Endothelial cell of umbilical vein (primary cell): Measurements from ENCODE around the gene STK24. TPM values are rescaled to one million over a fixed set of nuclear protein-coding genes. Genes with fewer than 3 reads are reported as not detected.

ENCODE experiments used
- BruUV-seq: library from RNA; stranded (reverse); fragments of 400-500 nt; replicated peaks from 2 replicates; lab custom pipeline; 2021; lab: Mats Ljungman, UMichigan
- CTCF ChIA-PET: fragments of 300-600, 350-600 bp; sonication (Branson Sonifier 250); formaldehyde crosslinking; loops from one replicate; lab custom pipeline; 2021; ENCODE audit warnings: antibody characterized with exemption, inconsistent platforms; lab: Charles Lee
- POLR2A ChIA-PET: fragments of 300-600, 350-600 bp; sonication (Branson Sonifier 250); formaldehyde crosslinking; loops from one replicate; lab custom pipeline; 2021; ENCODE audit warnings: antibody characterized with exemption, inconsistent platforms; lab: Charles Lee
- DNase-seq: peaks from one replicate; pipeline ENCODE4 v3.0.0-alpha.2; 2011; ENCODE audit warnings: low read depth, low spot score
- FAIRE-seq: peaks from 2 replicates; lab custom pipeline; 2011; peaks lifted over from hg19 to GRCh38; lab: Jason Lieb, UNC
- H2AFZ ChIP-seq: 2 replicates; pipeline ENCODE4 v1.6.0; 2012; ENCODE audit warnings: low read depth, low read length, control low read depth, inconsistent platforms
- H3K27ac ChIP-seq: 2 replicates; pipeline ENCODE4 v1.5.1; 2011; ENCODE audit warnings: low read depth, mild to moderate bottlenecking, control low read depth, low read length, moderate library complexity; ENCODE audit not compliant: insufficient read depth
- H3K27me3 ChIP-seq, 2 experiments: 2 replicates each; pipeline versions ENCODE4 v1.6.0 to v1.6.1; 2011; ENCODE audit warnings: low read length in 2 of 2, mixed read lengths in 1 of 2; ENCODE audit not compliant: control insufficient read depth in 2 of 2, insufficient read depth in 2 of 2
- H3K36me3 ChIP-seq, 2 experiments: 2 replicates in 1 of 2; 3 replicates in 1 of 2; pipeline ENCODE4 v1.5.1; 2011; ENCODE audit warnings: low read length in 2 of 2, mild to moderate bottlenecking in 1 of 2, moderate library complexity in 1 of 2; ENCODE audit not compliant: control insufficient read depth in 2 of 2, insufficient read depth in 2 of 2; ENCODE audit errors: extremely low read depth in 1 of 2
- H3K4me1 ChIP-seq: 3 replicates; pipeline ENCODE4 v1.5.1; 2011; ENCODE audit warnings: mild to moderate bottlenecking, low read length; ENCODE audit not compliant: control insufficient read depth, insufficient read depth; ENCODE audit errors: extremely low read depth
- H3K4me2 ChIP-seq: 2 replicates; pipeline ENCODE4 v1.6.1; 2011; ENCODE audit warnings: low read length, control low read depth, mixed read lengths; ENCODE audit not compliant: insufficient read depth
- H3K4me3 ChIP-seq, 3 experiments: fragments of 200-600 bp in 1 of 3; sonication (generic), shearing (Covaris generic) in 1 of 3; replicated peaks in 1 of 3; 2 replicates each; pipeline ENCODE4 v1.5.1; 2011 to 2016; ENCODE audit warnings: control low read depth in 3 of 3, low read length in 3 of 3, mild to moderate bottlenecking in 2 of 3, inconsistent platforms in 1 of 3, low read depth in 1 of 3, moderate library complexity in 1 of 3; ENCODE audit not compliant: insufficient read depth in 1 of 3
- H3K79me2 ChIP-seq: 2 replicates; pipeline ENCODE4 v1.6.0; 2012; ENCODE audit warnings: low read length, inconsistent platforms; ENCODE audit not compliant: control insufficient read depth, insufficient read depth
- H3K9ac ChIP-seq: replicated peaks from 2 replicates; pipeline ENCODE3; 2011; ENCODE audit warnings: low read length, control low read depth; ENCODE audit not compliant: insufficient read depth; ENCODE audit errors: extremely low read depth
- H3K9me1 ChIP-seq: replicated peaks from 3 replicates; pipeline ENCODE4 v1.6.0; 2011; ENCODE audit warnings: mild to moderate bottlenecking, low read length; ENCODE audit not compliant: control insufficient read depth, insufficient read depth; ENCODE audit errors: extremely low read depth
- H3K9me3 ChIP-seq: replicated peaks from 2 replicates; pipeline ENCODE4 v1.5.1; 2012; ENCODE audit warnings: low read length, inconsistent platforms; ENCODE audit not compliant: control insufficient read depth, insufficient read depth
- H4K20me1 ChIP-seq: replicated peaks from 2 replicates; pipeline ENCODE3; 2011; ENCODE audit warnings: mild to moderate bottlenecking, low read length; ENCODE audit not compliant: control insufficient read depth, insufficient read depth; ENCODE audit errors: extremely low read depth
- EZH2 ChIP-seq: IDR thresholded peaks from 2 replicates; pipeline ENCODE4 v1.6.1; 2012; ENCODE audit warnings: borderline replicate concordance, low read depth, mild to moderate bottlenecking, moderate library complexity, low read length, inconsistent platforms; ENCODE audit not compliant: severe bottlenecking
- FOS ChIP-seq: IDR thresholded peaks from 2 replicates; pipeline ENCODE4 v1.6.1; 2011; ENCODE audit warnings: mild to moderate bottlenecking, low read length, moderate library complexity, borderline replicate concordance; ENCODE audit not compliant: insufficient read depth
- GATA2 ChIP-seq: IDR thresholded peaks from 2 replicates; pipeline ENCODE4 v1.7.0; 2011; ENCODE audit warnings: low read depth, mild to moderate bottlenecking, moderate library complexity, mixed read lengths, low read length; ENCODE audit not compliant: insufficient read length, insufficient read depth
- JUN ChIP-seq: IDR thresholded peaks from 2 replicates; pipeline ENCODE4 v1.6.1; 2011; ENCODE audit warnings: borderline replicate concordance, low read depth; ENCODE audit not compliant: insufficient read length, insufficient read depth
- MYC ChIP-seq: IDR thresholded peaks from one replicate; pipeline ENCODE4 v1.6.1; 2011; ENCODE audit warnings: mild to moderate bottlenecking, low read depth, low read length
- POLR2A ChIP-seq: IDR thresholded peaks from 2 replicates; pipeline ENCODE4 v1.6.1; 2012; ENCODE audit warnings: low read depth, mild to moderate bottlenecking, control low read depth, low read length
- POLR2AphosphoS5 ChIP-seq: IDR thresholded peaks from 2 replicates; pipeline ENCODE4 v1.6.1; 2012; ENCODE audit warnings: low read depth, mild to moderate bottlenecking, control low read depth, low read length, moderate library complexity; ENCODE audit not compliant: insufficient read depth
- dilution Hi-C: fragments of 300-500 bp; cut with MboI; formaldehyde crosslinking; loops from one replicate; pipeline ENCODE4 v1.15.0; 2019; ENCODE audit warnings: low sequenced_read_pairs; ENCODE audit not compliant: extremely low pct_ligation_motif_present
- intact Hi-C: fragments of 100-400 bp; cut with micrococcal nuclease; formaldehyde crosslinking; loops from one replicate; pipeline ENCODE4 v1.10.0; 2022
- polyA plus RNA-seq, 4 experiments: library from polyadenylated mRNA; depleted of rRNA in 3 of 4; stranded (reverse) in 3 of 4; unstranded in 1 of 4; fragments of >200 nt; gene quantifications; 2 replicates each; pipeline versions ENCODE4 v1.2.1 to v1.2.3, GENCODE V29; 2011 to 2012; ENCODE audit warnings: missing spikeins in 1 of 4
- total RNA-seq: library from RNA; stranded (reverse); gene quantifications from 2 replicates; pipeline ENCODE4 v1.2.3, GENCODE V29; 2021
- TF ChIP-seq, protein P1 (sequence below), 2 donors: IDR thresholded peaks; 1 replicate in 1 of 2; 2 replicates in 1 of 2; pipeline ENCODE4 v1.5.1; 2011; ENCODE audit warnings: low read length in 2 of 2, mild to moderate bottlenecking in 2 of 2, moderate library complexity in 2 of 2, control low read depth in 1 of 2, inconsistent platforms in 1 of 2, low read depth in 1 of 2; ENCODE audit not compliant: insufficient read depth in 1 of 2; ENCODE audit errors: extremely low read depth in 1 of 2
- TF ChIP-seq, protein P2 (sequence below): IDR thresholded peaks from 2 replicates; pipeline ENCODE4 v1.6.1; 2011; ENCODE audit not compliant: insufficient read depth, insufficient read length

The STK24 gene
- total and polyA plus RNA-seq, 2 donors (not counting 3 experiments of a cell fraction or from before 2014, with no cell fraction given), result 43.3 to 100 TPM

DNA sequence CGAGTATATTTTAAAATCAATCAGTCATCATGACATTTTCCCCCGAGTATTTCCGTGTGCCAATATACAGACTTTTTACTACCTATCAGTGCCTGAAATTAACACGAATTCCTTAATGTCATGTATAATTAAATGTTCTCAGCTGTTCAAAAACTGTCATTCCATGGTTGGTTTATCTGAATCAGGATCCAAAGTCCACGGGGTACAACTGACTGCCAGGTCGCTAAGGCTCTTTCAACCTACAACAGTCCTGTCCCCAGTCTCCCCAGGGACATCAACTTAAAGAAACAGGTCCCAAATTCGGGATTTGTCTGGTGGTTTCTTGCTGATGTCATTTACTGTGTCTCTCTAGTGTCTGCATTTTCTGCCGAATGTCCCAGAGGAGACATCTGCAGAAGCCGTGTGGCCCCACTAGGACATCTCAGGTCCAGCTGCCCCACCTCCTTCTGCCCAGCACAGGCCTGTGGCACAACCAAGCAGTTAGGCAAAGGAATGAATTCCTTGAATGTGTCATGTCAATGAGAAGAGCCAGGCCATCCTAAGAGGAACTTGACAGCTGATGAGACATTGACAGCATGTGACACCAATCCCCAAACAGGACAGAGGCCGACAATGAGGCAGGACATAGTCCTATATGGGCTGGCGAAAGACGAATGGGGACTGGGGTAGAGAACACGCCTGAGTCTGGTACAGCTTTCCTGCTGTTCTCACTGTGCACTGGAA lies 109.5 kb downstream of the STK24 start:
- TF ChIP-seq MYC, result no peak
- TF ChIP-seq POLR2AphosphoS5, result no peak
- TF ChIP-seq EZH2, result no peak
- TF ChIP-seq, protein P1, sequence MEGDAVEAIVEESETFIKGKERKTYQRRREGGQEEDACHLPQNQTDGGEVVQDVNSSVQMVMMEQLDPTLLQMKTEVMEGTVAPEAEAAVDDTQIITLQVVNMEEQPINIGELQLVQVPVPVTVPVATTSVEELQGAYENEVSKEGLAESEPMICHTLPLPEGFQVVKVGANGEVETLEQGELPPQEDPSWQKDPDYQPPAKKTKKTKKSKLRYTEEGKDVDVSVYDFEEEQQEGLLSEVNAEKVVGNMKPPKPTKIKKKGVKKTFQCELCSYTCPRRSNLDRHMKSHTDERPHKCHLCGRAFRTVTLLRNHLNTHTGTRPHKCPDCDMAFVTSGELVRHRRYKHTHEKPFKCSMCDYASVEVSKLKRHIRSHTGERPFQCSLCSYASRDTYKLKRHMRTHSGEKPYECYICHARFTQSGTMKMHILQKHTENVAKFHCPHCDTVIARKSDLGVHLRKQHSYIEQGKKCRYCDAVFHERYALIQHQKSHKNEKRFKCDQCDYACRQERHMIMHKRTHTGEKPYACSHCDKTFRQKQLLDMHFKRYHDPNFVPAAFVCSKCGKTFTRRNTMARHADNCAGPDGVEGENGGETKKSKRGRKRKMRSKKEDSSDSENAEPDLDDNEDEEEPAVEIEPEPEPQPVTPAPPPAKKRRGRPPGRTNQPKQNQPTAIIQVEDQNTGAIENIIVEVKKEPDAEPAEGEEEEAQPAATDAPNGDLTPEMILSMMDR (IDR thresholded peaks at IDR 0.05; ENCODE audit: extremely low read depth in 1 of 2, insufficient read depth in 1 of 2, low read depth in 1 of 2, low read length in 2 of 2), result no peak
- TF ChIP-seq, protein P2, sequence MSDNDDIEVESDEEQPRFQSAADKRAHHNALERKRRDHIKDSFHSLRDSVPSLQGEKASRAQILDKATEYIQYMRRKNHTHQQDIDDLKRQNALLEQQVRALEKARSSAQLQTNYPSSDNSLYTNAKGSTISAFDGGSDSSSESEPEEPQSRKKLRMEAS, result no peak
- TF ChIP-seq JUN, result no peak
- no peak for TF ChIP-seq GATA2
- TF ChIP-seq FOS, result no peak
- TF ChIP-seq POLR2A, result no peak
- H3K4me1 ChIP-seq, result no peaks in the 10 kb centered on the region
- no TSS peak for BruUV-seq
- H3K9me3 ChIP-seq, result no peaks in the 10 kb centered on the region
- no peak overlapping the region for H3K9ac ChIP-seq
- DNase-seq (no peak), FAIRE-seq (no peak)
- peaks cover 50% of the 10 kb centered on the region for H3K79me2 ChIP-seq
- H2AFZ ChIP-seq, result no peak overlapping the region
- POLR2A ChIA-PET, result no interaction called here
- H3K27ac ChIP-seq, result no peak overlapping the region
- peaks cover 15 to 35% of the 10 kb centered on the region in 2 experiments for H3K36me3 ChIP-seq
- no peaks in the 10 kb centered on the region for H4K20me1 ChIP-seq
- intact Hi-C loops (loop anchor here (5.0 kb wide), 1 partner anchor 130 kb away; no protein-coding TSS in a partner anchor), dilution Hi-C loops (no loop called here)
- no peaks in the 10 kb centered on the region for H3K27me3 ChIP-seq
- CTCF ChIA-PET, result interaction anchor here (0.6 to 2.2 kb wide), 33 partner anchors 9 to 613 kb away, joined by 3 to 30 read pairs (median 5); partner anchors contain the start of gene STK24
- H3K4me3 ChIP-seq, result no peak overlapping the region
- H3K9me1 ChIP-seq, result no peaks in the 10 kb centered on the region
- H3K4me2 ChIP-seq, result no peak overlapping the region
